Activated T-cell treated with anti-CD3 and anti-CD28 coated beads, Interleukin-2, amount 50 U/mL, for 48 hours (primary cell): Measurements from ENCODE around the gene KIF12.
A peak's percentile ranks its signal among the peaks of the same experiment; 100 is the strongest.

ENCODE experiments used
- DNase-seq, 2 experiments: peaks; one replicate each; pipeline ENCODE4 v3.0.0-alpha.2; 2020

KIF12 gene

GRCh38 chr9:114123031-114123977 lies 24.2 kb upstream of the KIF12 start:
- DNase-seq, result no peak

GRCh38 chr9:114122136-114123027 lies 23.3 kb upstream of the KIF12 start:
- no peak for DNase-seq

- DNase-seq, result no peak
These were observed 22.4 kb upstream of the KIF12 start for GRCh38 chr9:114121227-114122135.

- no peak for DNase-seq
These were observed 21.3 kb upstream of the KIF12 start for GRCh38 chr9:114120192-114121014.

GRCh38 chr9:114119242-114120191 lies 20.4 kb upstream of the KIF12 start:
- DNase-seq, result no peak

GRCh38 chr9:114117996-114118830 lies 19.1 kb upstream of the KIF12 start:
- DNase-seq, result no peak

GRCh38 chr9:114117614-114117995 lies 18.5 kb upstream of the KIF12 start:
- DNase-seq, result no peak

- DNase-seq, result no peak
These were observed 17.1 kb upstream of the KIF12 start for GRCh38 chr9:114116126-114116747.

- DNase-seq, result no peak
These were observed 16.6 kb upstream of the KIF12 start for GRCh38 chr9:114115654-114116125.

GRCh38 chr9:114114364-114114763 lies 15.3 kb upstream of the KIF12 start:
- DNase-seq, result no peak

- no peak for DNase-seq
These were observed 13.9 kb upstream of the KIF12 start for GRCh38 chr9:114112778-114113584.

GRCh38 chr9:114112325-114112724 lies 13.2 kb upstream of the KIF12 start:
- no peak for DNase-seq

- no peak for DNase-seq
These were observed 11.1 kb upstream of the KIF12 start for GRCh38 chr9:114110180-114110579.

- DNase-seq, result no peak
These were observed 10.0 kb upstream of the KIF12 start for GRCh38 chr9:114109124-114109523.

GRCh38 chr9:114108016-114108833 lies 9.1 kb upstream of the KIF12 start:
- DNase-seq, result peak; percentile 76 to 81

- DNase-seq, result no peak
These were observed 8.4 kb upstream of the KIF12 start for GRCh38 chr9:114107286-114108001.
